ENCODE results near the gene VPS13D. TPM values are rescaled to one million over a fixed set of nuclear protein-coding genes. Genes with fewer than 3 reads are reported as not detected.

The VPS13D gene
- total and polyA plus RNA-seq, 10 of the 15 experiments (the other 5 are each of a cell fraction or from before 2014, with no cell fraction given): 1.4 to 16.9 (median 8.5) TPM

GRCh38 chr1:12490532-12491142, 260.8 kb downstream of the VPS13D start:
- Histone ChIP-seq H3K4me3 (no peak overlapping the region), H3K9ac (ENCODE audit: control insufficient read depth, insufficient read depth, low read length) (no peak overlapping the region), H3K27ac (ENCODE audit: control insufficient read depth, insufficient read depth) (no peak overlapping the region), H3K36me3 (ENCODE audit: control insufficient read depth in 2 of 2, insufficient read depth in 2 of 2, low read length in 1 of 2) (no peaks in the 10 kb centered on the region), H4K20me1 (ENCODE audit: control insufficient read depth, insufficient read depth) (no peaks in the 10 kb centered on the region), H3K27me3 (replicated peaks in 1 of 2; ENCODE audit: control insufficient read depth in 2 of 2, insufficient read depth in 2 of 2, low read length in 1 of 2) (no peaks in the 10 kb centered on the region), H2AFZ (ENCODE audit: control insufficient read depth, low read depth, low read length) (no peak overlapping the region), H3K9me3 (replicated peaks; ENCODE audit: control insufficient read depth, insufficient read depth, low read length) (no peaks in the 10 kb centered on the region), H3K4me2 (ENCODE audit: control insufficient read depth, insufficient read depth) (no peak overlapping the region), H3K79me2 (ENCODE audit: control insufficient read depth, insufficient read depth, low read length) (no peaks in the 10 kb centered on the region), H3K4me1 (ENCODE audit: control insufficient read depth, insufficient read depth, low read length) (peaks cover 5% of the 10 kb centered on the region)
- ChIA-PET CTCF (no interaction called here), SMC1A (ENCODE audit: uncharacterized antibody, unreplicated experiment) (no interaction called here), POLR2A (no interaction called here), RAD21 (ENCODE audit: unreplicated experiment) (no interaction called here)
- in situ Hi-C loops (cut with MboI) (no loop called here), intact Hi-C loops (cut with micrococcal nuclease; ENCODE audit: unreplicated experiment) (no loop called here)
- ATAC-seq: no peak
- WGBS (ENCODE audit: insufficient coverage, insufficient replicate concordance, low lambda C conversion rate, missing lambda C conversion rate): 91% methylated on average over 11 of the region's 11 CpGs
- no peak for TF ChIP-seq BHLHE40 (IDR thresholded peaks at IDR 0.05; ENCODE audit: borderline replicate concordance in 1 of 2, low read depth in 2 of 2, low read length in 1 of 2)
- DNase-seq (ENCODE audit: low read depth, low spot score): no peak
- FAIRE-seq: no peak
- no TSS peak for BruUV-seq (replicated peaks)

DNA sequence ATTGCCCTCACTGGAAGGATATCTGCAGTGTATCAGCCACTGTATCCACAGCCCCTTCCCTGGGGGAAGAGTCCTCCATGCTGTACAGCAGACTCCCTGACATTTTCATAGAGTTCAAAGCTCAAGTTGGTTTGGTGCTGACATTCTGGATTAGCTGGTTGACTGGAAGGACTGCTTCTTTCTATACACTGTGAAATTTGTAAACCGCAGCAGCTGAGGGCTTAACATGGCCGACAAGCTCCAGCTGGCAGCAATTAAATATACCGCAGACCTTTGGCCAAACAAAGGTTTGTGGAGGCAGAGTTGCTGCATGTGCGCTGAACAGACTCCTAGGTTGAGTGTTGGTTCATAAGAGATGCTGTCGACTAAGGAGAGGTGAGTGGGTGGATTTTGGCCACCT, 261.8 kb downstream of the VPS13D start:
- Histone ChIP-seq H3K36me3 (ENCODE audit: control insufficient read depth in 2 of 2, insufficient read depth in 2 of 2, low read length in 1 of 2) (no peaks in the 10 kb centered on the region), H3K4me2 (ENCODE audit: control insufficient read depth, insufficient read depth) (no peak overlapping the region), H3K9me3 (replicated peaks; ENCODE audit: control insufficient read depth, insufficient read depth, low read length) (no peaks in the 10 kb centered on the region), H3K4me3 (no peak overlapping the region), H3K4me1 (ENCODE audit: control insufficient read depth, insufficient read depth, low read length) (peaks cover 2% of the 10 kb centered on the region), H4K20me1 (ENCODE audit: control insufficient read depth, insufficient read depth) (no peaks in the 10 kb centered on the region), H3K9ac (ENCODE audit: control insufficient read depth, insufficient read depth, low read length) (no peak overlapping the region), H3K27ac (ENCODE audit: control insufficient read depth, insufficient read depth) (no peak overlapping the region), H3K79me2 (ENCODE audit: control insufficient read depth, insufficient read depth, low read length) (no peaks in the 10 kb centered on the region), H2AFZ (ENCODE audit: control insufficient read depth, low read depth, low read length) (no peak overlapping the region), H3K27me3 (replicated peaks in 1 of 2; ENCODE audit: control insufficient read depth in 2 of 2, insufficient read depth in 2 of 2, low read length in 1 of 2) (no peaks in the 10 kb centered on the region)
- ChIA-PET POLR2A (no interaction called here), RAD21 (ENCODE audit: unreplicated experiment) (no interaction called here), CTCF (no interaction called here), SMC1A (ENCODE audit: uncharacterized antibody, unreplicated experiment) (no interaction called here)
- intact Hi-C loops (cut with micrococcal nuclease; ENCODE audit: unreplicated experiment): no loop called here
- no peak for ATAC-seq
- no TSS peak for BruUV-seq (replicated peaks)
- DNase-seq (ENCODE audit: low read depth, low spot score): no peak
- no peak for FAIRE-seq
- 79% methylated on average over 5 of the region's 5 CpGs for WGBS (ENCODE audit: insufficient coverage, insufficient replicate concordance, low lambda C conversion rate, missing lambda C conversion rate)
- in situ Hi-C loops (cut with MboI): no loop called here
- TF ChIP-seq, protein P1, sequence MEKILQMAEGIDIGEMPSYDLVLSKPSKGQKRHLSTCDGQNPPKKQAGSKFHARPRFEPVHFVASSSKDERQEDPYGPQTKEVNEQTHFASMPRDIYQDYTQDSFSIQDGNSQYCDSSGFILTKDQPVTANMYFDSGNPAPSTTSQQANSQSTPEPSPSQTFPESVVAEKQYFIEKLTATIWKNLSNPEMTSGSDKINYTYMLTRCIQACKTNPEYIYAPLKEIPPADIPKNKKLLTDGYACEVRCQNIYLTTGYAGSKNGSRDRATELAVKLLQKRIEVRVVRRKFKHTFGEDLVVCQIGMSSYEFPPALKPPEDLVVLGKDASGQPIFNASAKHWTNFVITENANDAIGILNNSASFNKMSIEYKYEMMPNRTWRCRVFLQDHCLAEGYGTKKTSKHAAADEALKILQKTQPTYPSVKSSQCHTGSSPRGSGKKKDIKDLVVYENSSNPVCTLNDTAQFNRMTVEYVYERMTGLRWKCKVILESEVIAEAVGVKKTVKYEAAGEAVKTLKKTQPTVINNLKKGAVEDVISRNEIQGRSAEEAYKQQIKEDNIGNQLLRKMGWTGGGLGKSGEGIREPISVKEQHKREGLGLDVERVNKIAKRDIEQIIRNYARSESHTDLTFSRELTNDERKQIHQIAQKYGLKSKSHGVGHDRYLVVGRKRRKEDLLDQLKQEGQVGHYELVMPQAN (conservative IDR thresholded peaks at IDR 0.05): no peak
- TF ChIP-seq, protein P2, sequence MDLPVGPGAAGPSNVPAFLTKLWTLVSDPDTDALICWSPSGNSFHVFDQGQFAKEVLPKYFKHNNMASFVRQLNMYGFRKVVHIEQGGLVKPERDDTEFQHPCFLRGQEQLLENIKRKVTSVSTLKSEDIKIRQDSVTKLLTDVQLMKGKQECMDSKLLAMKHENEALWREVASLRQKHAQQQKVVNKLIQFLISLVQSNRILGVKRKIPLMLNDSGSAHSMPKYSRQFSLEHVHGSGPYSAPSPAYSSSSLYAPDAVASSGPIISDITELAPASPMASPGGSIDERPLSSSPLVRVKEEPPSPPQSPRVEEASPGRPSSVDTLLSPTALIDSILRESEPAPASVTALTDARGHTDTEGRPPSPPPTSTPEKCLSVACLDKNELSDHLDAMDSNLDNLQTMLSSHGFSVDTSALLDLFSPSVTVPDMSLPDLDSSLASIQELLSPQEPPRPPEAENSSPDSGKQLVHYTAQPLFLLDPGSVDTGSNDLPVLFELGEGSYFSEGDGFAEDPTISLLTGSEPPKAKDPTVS (IDR thresholded peaks at IDR 0.05; ENCODE audit: low read depth, low read length): no peak
- TF ChIP-seq SREBF1 (IDR thresholded peaks at IDR 0.05; ENCODE audit: low read length): no peak
- TF ChIP-seq JUNB (IDR thresholded peaks at IDR 0.05): no peak
- no peak for TF ChIP-seq ZBTB11 (CRISPR knock-in tag; IDR thresholded peaks at IDR 0.05)
